ENCODE data around the gene TMEM59.

Gene TMEM59

DNA sequence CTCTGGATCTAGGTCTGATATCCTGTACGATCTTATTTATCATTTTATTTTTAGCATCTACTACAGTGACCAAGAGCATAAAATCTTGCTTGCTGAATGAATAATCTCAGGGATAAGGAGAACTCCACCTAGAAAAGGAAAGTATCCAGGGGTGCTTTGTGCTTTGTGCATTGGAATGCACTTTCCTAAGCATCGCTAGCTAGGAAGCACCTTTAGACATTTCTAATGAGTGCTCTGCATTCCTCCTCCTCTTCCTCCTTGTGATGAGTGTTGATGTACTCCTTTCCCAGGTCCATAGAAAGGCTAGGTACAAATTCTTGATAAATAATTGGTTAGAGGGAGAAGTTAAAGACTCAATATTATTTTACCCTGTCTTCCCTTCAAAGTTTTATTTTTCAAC is 31.8 kb upstream of the TMEM59 start:
- TF ChIP-seq CTCF (IDR thresholded peaks at IDR 0.05; ENCODE audit: low read depth, low read length) = no peak
- no peak for TF ChIP-seq POLR2A (IDR thresholded peaks at IDR 0.05; ENCODE audit: extremely low read depth, insufficient read length)
- TF ChIP-seq MYC (IDR thresholded peaks at IDR 0.05; ENCODE audit: low read depth, low read length) = no peak
- TF ChIP-seq, protein P1, sequence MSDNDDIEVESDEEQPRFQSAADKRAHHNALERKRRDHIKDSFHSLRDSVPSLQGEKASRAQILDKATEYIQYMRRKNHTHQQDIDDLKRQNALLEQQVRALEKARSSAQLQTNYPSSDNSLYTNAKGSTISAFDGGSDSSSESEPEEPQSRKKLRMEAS (IDR thresholded peaks at IDR 0.05; ENCODE audit: low read depth, low read length) = no peak
- DNase-seq (ENCODE audit: low read depth) = no peak
- no peak overlapping the region for H3K4me3 ChIP-seq (ENCODE audit: low read depth, low read length)

DNA sequence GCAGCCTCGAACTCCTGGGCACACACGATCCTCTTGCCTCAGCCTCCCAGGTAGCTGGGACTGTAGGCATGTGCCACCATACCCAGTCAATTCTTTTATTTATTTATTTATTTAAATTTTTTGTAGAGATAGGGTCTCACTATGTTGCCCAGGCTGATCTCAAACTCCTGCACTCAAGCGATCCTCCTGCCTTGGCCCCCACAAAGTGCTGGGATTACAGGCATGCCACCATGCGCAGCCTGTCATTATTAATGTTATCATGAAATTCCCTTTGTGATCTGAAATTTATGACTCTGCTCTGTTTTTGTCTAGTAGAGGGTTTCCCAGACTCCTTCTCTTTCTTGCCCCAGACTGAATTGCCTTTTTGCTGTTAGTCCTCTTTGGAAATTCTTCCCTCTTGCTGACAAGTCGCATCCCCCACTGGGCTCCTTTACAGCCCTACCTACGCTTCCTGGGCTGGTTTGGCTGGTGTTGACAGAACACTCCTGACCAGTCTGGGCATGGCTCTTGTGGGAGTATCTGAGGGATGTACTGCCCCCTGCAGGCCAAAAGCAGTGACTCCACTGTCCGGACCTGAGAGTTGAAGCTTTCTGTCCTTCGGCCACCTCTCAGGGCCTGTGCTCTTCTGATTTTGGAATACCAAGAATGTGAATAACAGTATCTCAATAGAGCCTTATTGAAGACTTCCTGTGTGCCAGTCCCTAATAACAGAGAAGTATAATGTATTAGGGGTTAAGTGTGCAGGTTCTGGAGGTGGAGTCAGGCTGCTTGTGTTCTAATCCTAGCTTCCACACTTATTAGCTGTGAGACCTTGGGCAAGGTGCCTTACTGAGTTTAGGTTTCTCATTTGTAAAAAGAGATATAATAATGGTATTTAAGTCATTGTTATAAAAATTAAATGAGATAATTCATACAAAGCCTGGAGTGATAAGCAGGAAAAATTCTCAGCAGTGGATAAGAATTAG is 28.6 kb upstream of the TMEM59 start:
- peak; percentile 76 for DNase-seq (ENCODE audit: low read depth)
- no peak overlapping the region for H3K4me3 ChIP-seq (ENCODE audit: low read depth, low read length)
- TF ChIP-seq CTCF (IDR thresholded peaks at IDR 0.05; ENCODE audit: low read depth, low read length) (peak; percentile 85), POLR2A (IDR thresholded peaks at IDR 0.05; ENCODE audit: extremely low read depth, insufficient read length) (no peak), MYC (IDR thresholded peaks at IDR 0.05; ENCODE audit: low read depth, low read length) (no peak)
- TF ChIP-seq, protein P1 (IDR thresholded peaks at IDR 0.05; ENCODE audit: low read depth, low read length) = no peak

GRCh38 chr1:54080598-54081049 is 27.6 kb upstream of the TMEM59 start:
- H3K4me3 ChIP-seq (ENCODE audit: low read depth, low read length) = no peak overlapping the region
- DNase-seq (ENCODE audit: low read depth) = no peak
- TF ChIP-seq POLR2A (IDR thresholded peaks at IDR 0.05; ENCODE audit: extremely low read depth, insufficient read length) (no peak), CTCF (IDR thresholded peaks at IDR 0.05; ENCODE audit: low read depth, low read length) (no peak), MYC (IDR thresholded peaks at IDR 0.05; ENCODE audit: low read depth, low read length) (no peak)
- TF ChIP-seq, protein P1 (IDR thresholded peaks at IDR 0.05; ENCODE audit: low read depth, low read length) = no peak

- DNase-seq (ENCODE audit: low read depth) = no peak
- no peak overlapping the region for H3K4me3 ChIP-seq (ENCODE audit: low read depth, low read length)
Measured at GRCh38 chr1:54077359-54077758, 24.4 kb upstream of the TMEM59 start.

More at GRCh38 chr1:54077359-54077758, 24.4 kb upstream of the TMEM59 start:
- no peak for TF ChIP-seq CTCF (IDR thresholded peaks at IDR 0.05; ENCODE audit: low read depth, low read length)
- TF ChIP-seq, protein P1 (IDR thresholded peaks at IDR 0.05; ENCODE audit: low read depth, low read length) = no peak
- no peak for TF ChIP-seq MYC (IDR thresholded peaks at IDR 0.05; ENCODE audit: low read depth, low read length)
- TF ChIP-seq POLR2A (IDR thresholded peaks at IDR 0.05; ENCODE audit: extremely low read depth, insufficient read length) = no peak

All from NB4 (cell line).